Duodenal mucosa (tissue), 2 donors: ENCODE measurements around the gene AFG1L.
"Not testable (repeated sequence)": the region's sequence is repeated elsewhere in the genome, so short reads cannot be mapped to it uniquely, and the experiment has no call there.

Experiments
- H3K27ac ChIP-seq: one replicate; pipeline ENCODE4 v1.7.0; 2013; ENCODE audit warnings: low read depth, low read length
- H3K27me3 ChIP-seq, 2 donors: one replicate each; pipeline ENCODE4 v1.7.0; 2013; ENCODE audit warnings: low read length in 2 of 2, control low read depth in 1 of 2; ENCODE audit not compliant: insufficient read depth in 2 of 2, control insufficient read depth in 1 of 2
- H3K36me3 ChIP-seq, 2 donors: one replicate each; pipeline ENCODE4 v1.7.0; 2013; ENCODE audit warnings: low read length in 2 of 2, control low read depth in 1 of 2; ENCODE audit not compliant: insufficient read depth in 2 of 2, control insufficient read depth in 1 of 2
- H3K4me1 ChIP-seq, 2 donors: one replicate each; pipeline ENCODE4 v1.7.0; 2013; ENCODE audit warnings: low read length in 2 of 2, control low read depth in 1 of 2; ENCODE audit not compliant: insufficient read depth in 2 of 2, control insufficient read depth in 1 of 2
- H3K4me3 ChIP-seq, 2 donors: one replicate each; pipeline ENCODE4 v1.7.0; 2013; ENCODE audit warnings: low read length in 2 of 2, low read depth in 1 of 2
- H3K9ac ChIP-seq, 2 donors: one replicate each; pipeline ENCODE4 v1.7.0; 2013; ENCODE audit warnings: low read length in 2 of 2, low read depth in 1 of 2
- H3K9me3 ChIP-seq, 2 donors: one replicate each; pipeline ENCODE4 v1.7.0; 2013; ENCODE audit warnings: low read length in 2 of 2, control low read depth in 1 of 2; ENCODE audit not compliant: control insufficient read depth in 1 of 2

The AFG1L gene

GRCh38 chr6:108523697-108524096 is 228.8 kb downstream of the AFG1L start:
- Histone ChIP-seq H3K36me3 (peaks cover 0 to 11% of the 10 kb centered on the region in 2 donors), H3K4me3 (no peak overlapping the region), H3K4me1 (no peaks in the 10 kb centered on the region), H3K27ac (no peak overlapping the region), H3K27me3 (no peaks in the 10 kb centered on the region), H3K9me3 (no peaks in the 10 kb centered on the region), H3K9ac (no peak overlapping the region)

GRCh38 chr6:108524528-108525248 is 229.8 kb downstream of the AFG1L start:
- no peaks in the 10 kb centered on the region for H3K27me3 ChIP-seq
- no peaks in the 10 kb centered on the region for H3K9me3 ChIP-seq
- H3K9ac ChIP-seq = no peak overlapping the region
- H3K4me1 ChIP-seq = no peaks in the 10 kb centered on the region
- no peak overlapping the region for H3K27ac ChIP-seq
- H3K36me3 ChIP-seq = peaks cover 0 to 11% of the 10 kb centered on the region in 2 donors
- no peak overlapping the region for H3K4me3 ChIP-seq

- Histone ChIP-seq H3K4me3 (no peak overlapping the region), H3K9ac (no peak overlapping the region), H3K27ac (no peak overlapping the region), H3K36me3 (peaks cover 0 to under 1% of the 10 kb centered on the region in 2 donors), H3K9me3 (no peaks in the 10 kb centered on the region), H3K4me1 (no peaks in the 10 kb centered on the region), H3K27me3 (no peaks in the 10 kb centered on the region)
Measured at GRCh38 chr6:108526739-108527174, 231.9 kb downstream of the AFG1L start.

- no peaks in the 10 kb centered on the region for H3K9me3 ChIP-seq
- no peak overlapping the region for H3K27ac ChIP-seq
- H3K9ac ChIP-seq = no peak overlapping the region
- H3K36me3 ChIP-seq = no peaks in the 10 kb centered on the region
- H3K4me3 ChIP-seq = no peak overlapping the region
- no peaks in the 10 kb centered on the region for H3K27me3 ChIP-seq
- H3K4me1 ChIP-seq = no peaks in the 10 kb centered on the region
Measured at GRCh38 chr6:108528878-108529277, 234.0 kb downstream of the AFG1L start.

GRCh38 chr6:108531332-108531731 is 236.5 kb downstream of the AFG1L start:
- Histone ChIP-seq H3K9me3 (no peaks in the 10 kb centered on the region), H3K27ac (no peak overlapping the region), H3K4me1 (no peaks in the 10 kb centered on the region), H3K4me3 (no peak overlapping the region), H3K9ac (no peak overlapping the region), H3K36me3 (no peaks in the 10 kb centered on the region), H3K27me3 (no peaks in the 10 kb centered on the region)

- Histone ChIP-seq H3K36me3 (no peaks in the 10 kb centered on the region), H3K9ac (no peak overlapping the region), H3K4me1 (no peaks in the 10 kb centered on the region), H3K27ac (no peak overlapping the region), H3K9me3 (no peaks in the 10 kb centered on the region), H3K4me3 (no peak overlapping the region), H3K27me3 (no peaks in the 10 kb centered on the region)
Measured at GRCh38 chr6:108535114-108535742, 240.4 kb downstream of the AFG1L start.

GRCh38 chr6:108535920-108536535 is 241.2 kb downstream of the AFG1L start:
- not testable (repeated sequence) for H3K27ac ChIP-seq, H3K4me3 ChIP-seq, H3K9ac ChIP-seq, H3K4me1 ChIP-seq, H3K9me3 ChIP-seq, H3K27me3 ChIP-seq, H3K36me3 ChIP-seq

GRCh38 chr6:108541843-108542759 is 247.2 kb downstream of the AFG1L start:
- Histone ChIP-seq H3K9ac (peak overlapping the region in 1 of 2 donors; percentile 33), H3K36me3 (no peaks in the 10 kb centered on the region), H3K27me3 (no peaks in the 10 kb centered on the region), H3K4me3 (peak overlapping the region; percentile 53 to 54), H3K27ac (no peak overlapping the region), H3K9me3 (no peaks in the 10 kb centered on the region), H3K4me1 (peaks cover 8 to 10% of the 10 kb centered on the region in 2 donors)

GRCh38 chr6:108543175-108543940 is 248.5 kb downstream of the AFG1L start:
- Histone ChIP-seq H3K9ac (no peak overlapping the region), H3K9me3 (no peaks in the 10 kb centered on the region), H3K27me3 (no peaks in the 10 kb centered on the region), H3K27ac (no peak overlapping the region), H3K4me1 (peaks cover 8 to 10% of the 10 kb centered on the region in 2 donors), H3K4me3 (no peak overlapping the region), H3K36me3 (no peaks in the 10 kb centered on the region)
